Measurements from ENCODE around the gene MAG. TPM values are rescaled to one million over a fixed set of nuclear protein-coding genes. Genes with fewer than 3 reads are reported as not detected.

Gene MAG
- total RNA-seq, 3 donors from 2014 or later = 4.2 TPM; not detected in 2

- no peak for DNase-seq (ENCODE audit: low spot score in 2 of 2)
- Histone ChIP-seq H3K9me3 (no peaks in the 10 kb centered on the region), H3K4me3 (peak overlapping the region in 1 of 3 donors; percentile 32), H3K27ac (peak overlapping the region in 1 of 2 donors; percentile 17), H3K27me3 (no peaks in the 10 kb centered on the region), H3K36me3 (no peaks in the 10 kb centered on the region), H3K4me1 (peaks cover 0 to 5% of the 10 kb centered on the region in 2 donors)
- TF ChIP-seq, protein P1, sequence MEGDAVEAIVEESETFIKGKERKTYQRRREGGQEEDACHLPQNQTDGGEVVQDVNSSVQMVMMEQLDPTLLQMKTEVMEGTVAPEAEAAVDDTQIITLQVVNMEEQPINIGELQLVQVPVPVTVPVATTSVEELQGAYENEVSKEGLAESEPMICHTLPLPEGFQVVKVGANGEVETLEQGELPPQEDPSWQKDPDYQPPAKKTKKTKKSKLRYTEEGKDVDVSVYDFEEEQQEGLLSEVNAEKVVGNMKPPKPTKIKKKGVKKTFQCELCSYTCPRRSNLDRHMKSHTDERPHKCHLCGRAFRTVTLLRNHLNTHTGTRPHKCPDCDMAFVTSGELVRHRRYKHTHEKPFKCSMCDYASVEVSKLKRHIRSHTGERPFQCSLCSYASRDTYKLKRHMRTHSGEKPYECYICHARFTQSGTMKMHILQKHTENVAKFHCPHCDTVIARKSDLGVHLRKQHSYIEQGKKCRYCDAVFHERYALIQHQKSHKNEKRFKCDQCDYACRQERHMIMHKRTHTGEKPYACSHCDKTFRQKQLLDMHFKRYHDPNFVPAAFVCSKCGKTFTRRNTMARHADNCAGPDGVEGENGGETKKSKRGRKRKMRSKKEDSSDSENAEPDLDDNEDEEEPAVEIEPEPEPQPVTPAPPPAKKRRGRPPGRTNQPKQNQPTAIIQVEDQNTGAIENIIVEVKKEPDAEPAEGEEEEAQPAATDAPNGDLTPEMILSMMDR (IDR thresholded peaks at IDR 0.05) = no peak
- TF ChIP-seq POLR2A (IDR thresholded peaks at IDR 0.05) = no peak
- intact Hi-C loops (cut with DNase I; ENCODE audit: low total_unique reads) = no loop called here
Measured at GRCh38 chr19:35310811-35311465, 19.0 kb downstream of the MAG start.

- Histone ChIP-seq H3K9me3 (no peaks in the 10 kb centered on the region), H3K4me1 (peaks cover 0 to 5% of the 10 kb centered on the region in 2 donors), H3K36me3 (no peaks in the 10 kb centered on the region), H3K4me3 (peak overlapping the region in 1 of 3 donors; percentile 18), H3K27ac (no peak overlapping the region), H3K27me3 (no peaks in the 10 kb centered on the region)
- no peak for DNase-seq (ENCODE audit: low spot score in 2 of 2)
- intact Hi-C loops (cut with DNase I; ENCODE audit: low total_unique reads) = no loop called here
- TF ChIP-seq, protein P1 (IDR thresholded peaks at IDR 0.05) = no peak
- TF ChIP-seq POLR2AphosphoS5 (IDR thresholded peaks at IDR 0.05) = no peak
- TF ChIP-seq POLR2A (IDR thresholded peaks at IDR 0.05) = no peak
Measured at GRCh38 chr19:35311901-35312665, 20.1 kb downstream of the MAG start.

DNA sequence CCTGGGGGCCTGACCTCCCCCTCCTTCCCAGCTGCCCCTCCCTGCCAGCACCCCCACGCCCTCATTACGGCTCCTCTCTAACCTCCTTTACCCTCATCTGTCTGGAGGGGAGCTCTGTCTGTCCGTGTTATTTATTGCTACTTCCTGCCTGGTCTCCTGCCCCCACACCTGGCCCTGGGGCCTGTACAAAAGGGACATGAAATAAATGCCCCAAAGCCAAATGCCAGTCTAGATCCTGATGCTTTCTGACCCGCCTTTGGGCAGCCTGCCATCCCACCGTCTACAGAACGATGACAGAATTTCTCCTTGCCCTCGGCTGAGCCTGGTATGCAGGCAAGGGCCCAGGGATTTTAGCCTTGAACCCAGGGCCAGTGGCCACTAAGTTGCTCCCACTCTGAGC lies 21.6 kb downstream of the MAG start:
- TF ChIP-seq POLR2A (IDR thresholded peaks at IDR 0.05) = no peak
- TF ChIP-seq POLR2AphosphoS5 (IDR thresholded peaks at IDR 0.05) = no peak
- TF ChIP-seq, protein P1 (IDR thresholded peaks at IDR 0.05) = no peak
- no peak for DNase-seq (ENCODE audit: low spot score in 2 of 2)
- Histone ChIP-seq H3K36me3 (no peaks in the 10 kb centered on the region), H3K4me1 (peaks cover 0 to 5% of the 10 kb centered on the region in 2 donors), H3K9me3 (no peaks in the 10 kb centered on the region), H3K27ac (no peak overlapping the region), H3K4me3 (no peak overlapping the region), H3K27me3 (no peaks in the 10 kb centered on the region)
- intact Hi-C loops (cut with DNase I; ENCODE audit: low total_unique reads) = no loop called here

DNA sequence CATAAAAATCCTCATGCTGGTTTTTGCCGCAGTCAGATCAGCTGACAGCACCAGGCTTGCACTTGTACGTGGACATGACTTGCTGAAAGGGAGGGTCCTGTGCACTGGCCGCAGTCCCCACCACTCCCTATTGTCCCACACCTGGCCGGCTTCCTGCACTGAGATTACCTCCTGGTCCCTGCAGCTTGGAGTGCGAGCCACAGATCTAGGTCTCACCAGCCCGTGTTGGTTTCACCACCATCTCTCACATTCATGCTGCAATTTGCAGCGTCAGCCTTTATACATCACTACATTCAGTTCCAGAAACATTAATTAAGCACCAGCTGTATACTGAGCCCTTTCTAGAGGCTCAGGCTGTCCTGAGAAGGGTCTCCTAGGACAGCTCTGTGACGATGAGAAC lies 22.1 kb downstream of the MAG start:
- Histone ChIP-seq H3K27ac (no peak overlapping the region), H3K4me1 (peaks cover 0 to 5% of the 10 kb centered on the region in 2 donors), H3K4me3 (no peak overlapping the region), H3K27me3 (no peaks in the 10 kb centered on the region), H3K36me3 (no peaks in the 10 kb centered on the region), H3K9me3 (no peaks in the 10 kb centered on the region)
- DNase-seq (ENCODE audit: low spot score in 2 of 2) = no peak
- intact Hi-C loops (cut with DNase I; ENCODE audit: low total_unique reads) = no loop called here
- TF ChIP-seq POLR2A (IDR thresholded peaks at IDR 0.05) (no peak), POLR2AphosphoS5 (IDR thresholded peaks at IDR 0.05) (no peak)
- TF ChIP-seq, protein P1 (IDR thresholded peaks at IDR 0.05) = no peak

GRCh38 chr19:35314858-35315470 lies 23.0 kb downstream of the MAG start:
- Histone ChIP-seq H3K4me3 (no peak overlapping the region), H3K9me3 (no peaks in the 10 kb centered on the region), H3K27me3 (no peaks in the 10 kb centered on the region), H3K4me1 (no peaks in the 10 kb centered on the region), H3K27ac (no peak overlapping the region), H3K36me3 (no peaks in the 10 kb centered on the region)
- DNase-seq (ENCODE audit: low spot score in 2 of 2) = no peak
- no peak for TF ChIP-seq POLR2AphosphoS5 (IDR thresholded peaks at IDR 0.05)
- intact Hi-C loops (cut with DNase I; ENCODE audit: low total_unique reads) = loop anchor here (5.0 kb wide), 1 partner anchor 813 kb away; no protein-coding TSS in a partner anchor

All from breast epithelium (tissue), 4 donors.